Endometrial microvascular endothelial cells (primary cell): ENCODE data around the gene TRIM52. TPM values are rescaled to one million over a fixed set of nuclear protein-coding genes. Genes with fewer than 3 reads are reported as not detected.

Source experiments
- total RNA-seq: library from RNA; depleted of rRNA; stranded (reverse); fragments of >200 nt; gene quantifications from one replicate; pipeline ENCODE4 v1.2.3, GENCODE V29; 2015; ENCODE audit errors: inconsistent ontology term

TRIM52 gene
- total RNA-seq, 1 donor from 2014 or later, result 3.9 TPM

Other genes starting within 250 kb of the TRIM52 start
- gene BTNL9, start 220.9 kb downstream of the TRIM52 start, total RNA-seq, result not detected
- not detected for gene OR2V1, start 130.0 kb downstream of the TRIM52 start, total RNA-seq
- not detected for gene OR2V2, start 113.6 kb downstream of the TRIM52 start, total RNA-seq
- 5.3 TPM for gene TRIM7, start 55.9 kb downstream of the TRIM52 start, total RNA-seq
- 9.8 TPM for gene TRIM41, start 37.9 kb downstream of the TRIM52 start, total RNA-seq
- gene RACK1, start 17.2 kb downstream of the TRIM52 start, total RNA-seq, result 2,930 TPM
- not detected for gene OR4F3, start 106.1 kb upstream of the TRIM52 start, total RNA-seq